ENCODE results near the gene PDCD11.

DNA sequence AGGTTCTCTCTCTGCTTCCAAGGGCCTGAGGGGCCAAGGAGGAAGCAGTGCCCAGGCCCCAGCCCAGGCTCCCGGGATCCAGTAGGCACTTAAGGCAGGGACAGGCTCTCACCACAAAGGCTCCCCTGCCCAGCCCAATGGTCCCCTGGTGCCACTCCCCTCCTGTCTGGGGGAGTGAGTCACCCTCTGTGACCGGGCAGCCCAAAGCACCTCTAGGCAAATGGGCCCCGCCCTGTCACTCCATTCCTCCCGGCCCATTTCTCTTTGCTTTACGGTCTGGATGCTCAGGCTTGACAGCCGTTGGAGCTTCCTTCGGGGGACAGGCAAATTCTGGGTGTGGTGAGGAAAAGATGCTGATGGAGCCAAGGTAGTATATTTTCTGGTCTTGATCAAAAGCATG lies 82.7 kb downstream of the PDCD11 start, which contains the start of gene CALHM3:
- TF ChIP-seq FOXM1 (IDR thresholded peaks at IDR 0.05; ENCODE audit: borderline replicate concordance) (no peak), L3MBTL2 (conservative IDR thresholded peaks at IDR 0.05) (no peak), ELF4 (IDR thresholded peaks at IDR 0.05) (no peak), ZNF384 (IDR thresholded peaks at IDR 0.05) (no peak), ARNT (IDR thresholded peaks at IDR 0.05) (no peak), SP1 (IDR thresholded peaks at IDR 0.05) (no peak), LEF1 (IDR thresholded peaks at IDR 0.05; ENCODE audit: borderline replicate concordance) (no peak), NFRKB (IDR thresholded peaks at IDR 0.05) (no peak), SUZ12 (IDR thresholded peaks at IDR 0.05) (no peak)
